ENCODE data around the gene SRD5A3.

DNA sequence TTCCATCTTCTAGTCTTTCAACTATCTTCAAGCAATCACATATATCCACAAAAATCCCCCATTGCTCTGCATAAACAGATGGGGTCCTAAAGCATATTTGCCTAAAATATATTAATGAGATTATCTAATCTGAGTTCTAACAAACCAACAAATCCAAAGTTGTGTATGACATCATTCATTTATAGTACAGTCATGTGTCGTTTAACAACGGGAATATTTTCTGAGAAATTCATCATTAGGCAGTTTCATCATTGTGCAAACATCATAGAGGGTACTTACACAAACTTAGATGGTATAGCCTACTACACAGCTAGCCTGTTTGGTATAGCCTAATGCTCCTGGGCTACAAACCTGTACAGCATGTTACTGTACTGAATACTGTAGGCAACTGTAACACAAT lies 38.0 kb upstream of the SRD5A3 start:
- no peak for TF ChIP-seq POLR2A (IDR thresholded peaks at IDR 0.05)
- TF ChIP-seq, protein P1, sequence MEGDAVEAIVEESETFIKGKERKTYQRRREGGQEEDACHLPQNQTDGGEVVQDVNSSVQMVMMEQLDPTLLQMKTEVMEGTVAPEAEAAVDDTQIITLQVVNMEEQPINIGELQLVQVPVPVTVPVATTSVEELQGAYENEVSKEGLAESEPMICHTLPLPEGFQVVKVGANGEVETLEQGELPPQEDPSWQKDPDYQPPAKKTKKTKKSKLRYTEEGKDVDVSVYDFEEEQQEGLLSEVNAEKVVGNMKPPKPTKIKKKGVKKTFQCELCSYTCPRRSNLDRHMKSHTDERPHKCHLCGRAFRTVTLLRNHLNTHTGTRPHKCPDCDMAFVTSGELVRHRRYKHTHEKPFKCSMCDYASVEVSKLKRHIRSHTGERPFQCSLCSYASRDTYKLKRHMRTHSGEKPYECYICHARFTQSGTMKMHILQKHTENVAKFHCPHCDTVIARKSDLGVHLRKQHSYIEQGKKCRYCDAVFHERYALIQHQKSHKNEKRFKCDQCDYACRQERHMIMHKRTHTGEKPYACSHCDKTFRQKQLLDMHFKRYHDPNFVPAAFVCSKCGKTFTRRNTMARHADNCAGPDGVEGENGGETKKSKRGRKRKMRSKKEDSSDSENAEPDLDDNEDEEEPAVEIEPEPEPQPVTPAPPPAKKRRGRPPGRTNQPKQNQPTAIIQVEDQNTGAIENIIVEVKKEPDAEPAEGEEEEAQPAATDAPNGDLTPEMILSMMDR (IDR thresholded peaks at IDR 0.05) = no peak
- no peak for TF ChIP-seq POLR2AphosphoS5 (IDR thresholded peaks at IDR 0.05)
